Measurements from ENCODE around the gene MAPK10.
"Not testable (repeated sequence)": the region's sequence is repeated elsewhere in the genome, so short reads cannot be mapped to it uniquely, and the experiment has no call there.

Gene MAPK10

GRCh38 chr4:86174506-86174905 is 185.3 kb downstream of the MAPK10 start:
- DNase-seq, result no peak

DNA sequence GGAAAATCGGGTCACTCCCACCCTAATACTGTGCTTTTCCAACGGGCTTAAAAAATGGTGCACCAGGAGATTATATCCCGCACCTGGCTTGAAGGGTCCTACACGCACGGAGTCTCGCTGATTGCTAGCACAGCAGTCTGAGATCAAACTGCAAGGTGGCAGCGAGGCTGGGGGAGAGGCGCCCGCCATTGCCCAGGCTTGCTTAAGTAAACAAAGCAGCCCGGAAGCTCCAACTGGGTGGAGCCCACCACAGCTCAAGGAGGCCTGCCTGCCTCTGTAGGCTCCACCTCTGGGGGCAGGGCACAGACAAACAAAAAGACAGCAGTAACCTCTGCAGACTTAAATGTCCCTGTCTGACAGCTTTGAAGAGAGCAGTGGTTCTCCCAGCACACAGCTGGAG is 191.5 kb downstream of the MAPK10 start:
- not testable (repeated sequence) for DNase-seq

GRCh38 chr4:86160426-86160825 is 199.4 kb downstream of the MAPK10 start:
- no peak for DNase-seq

DNA sequence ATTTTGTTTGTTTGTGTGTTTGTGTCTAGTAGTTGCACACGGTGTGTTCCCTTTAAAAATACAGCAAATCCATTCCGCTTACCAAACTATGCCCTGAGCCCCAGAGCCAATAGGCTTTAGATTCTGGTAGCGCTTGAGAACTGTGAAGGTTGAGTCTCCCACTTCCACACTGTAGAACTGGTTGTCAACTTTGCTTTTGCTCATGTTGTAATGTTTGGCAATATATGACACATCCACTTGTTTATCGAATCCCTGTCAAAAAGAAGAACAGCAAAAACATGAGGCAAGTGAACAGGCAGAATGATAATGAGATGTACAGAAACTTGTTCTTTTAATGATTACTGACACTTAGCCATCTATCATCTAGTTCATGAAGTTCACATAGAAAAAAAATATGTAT is 200.6 kb downstream of the MAPK10 start:
- DNase-seq, result no peak

GRCh38 chr4:86156531-86156930 is 203.3 kb downstream of the MAPK10 start:
- no peak for DNase-seq

DNA sequence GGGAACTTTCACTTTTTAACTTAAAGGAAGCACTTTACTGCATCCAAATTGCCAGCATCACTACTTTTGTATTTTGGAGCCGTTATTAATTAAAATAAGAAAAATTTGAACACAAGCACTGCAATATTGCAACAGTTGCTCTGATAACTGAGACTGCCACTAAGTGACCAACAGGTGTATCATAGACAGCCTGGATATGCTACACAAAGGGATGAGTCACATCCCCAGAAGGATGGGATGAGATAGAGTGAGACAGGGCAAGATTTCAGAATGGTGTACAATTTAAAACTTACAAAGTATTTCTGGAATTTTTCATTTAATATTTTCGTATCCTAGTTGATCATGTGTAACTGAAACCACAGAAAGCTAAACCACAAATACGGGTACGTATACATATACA is 204.1 kb downstream of the MAPK10 start:
- no peak for DNase-seq

- DNase-seq, result no peak
Observed at GRCh38 chr4:86152454-86152853, 207.4 kb downstream of the MAPK10 start.

GRCh38 chr4:86151196-86151595 is 208.7 kb downstream of the MAPK10 start:
- DNase-seq, result no peak

- DNase-seq, result no peak
Observed at GRCh38 chr4:86141161-86141560, 218.7 kb downstream of the MAPK10 start.

- DNase-seq, result no peak
Observed at GRCh38 chr4:86132468-86132867, 227.4 kb downstream of the MAPK10 start.

DNA sequence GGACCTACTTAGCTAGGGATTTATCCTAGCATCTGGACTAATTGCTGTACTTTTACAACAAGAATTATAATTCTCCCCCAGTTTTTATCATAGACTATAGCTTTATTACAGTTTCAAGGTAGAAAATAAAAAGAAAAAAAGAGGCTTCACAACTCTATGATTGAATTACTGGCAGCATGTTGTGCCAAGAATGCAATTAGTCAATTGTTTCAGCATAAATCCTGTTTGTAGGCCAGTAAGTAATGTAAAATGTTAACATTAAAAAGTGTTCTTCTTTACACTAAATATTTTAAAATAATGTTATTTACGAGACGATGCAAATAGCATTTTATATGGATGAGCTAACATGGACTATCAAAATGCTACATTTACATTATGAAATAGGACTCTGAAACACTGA is 228.4 kb downstream of the MAPK10 start:
- DNase-seq, result no peak

DNA sequence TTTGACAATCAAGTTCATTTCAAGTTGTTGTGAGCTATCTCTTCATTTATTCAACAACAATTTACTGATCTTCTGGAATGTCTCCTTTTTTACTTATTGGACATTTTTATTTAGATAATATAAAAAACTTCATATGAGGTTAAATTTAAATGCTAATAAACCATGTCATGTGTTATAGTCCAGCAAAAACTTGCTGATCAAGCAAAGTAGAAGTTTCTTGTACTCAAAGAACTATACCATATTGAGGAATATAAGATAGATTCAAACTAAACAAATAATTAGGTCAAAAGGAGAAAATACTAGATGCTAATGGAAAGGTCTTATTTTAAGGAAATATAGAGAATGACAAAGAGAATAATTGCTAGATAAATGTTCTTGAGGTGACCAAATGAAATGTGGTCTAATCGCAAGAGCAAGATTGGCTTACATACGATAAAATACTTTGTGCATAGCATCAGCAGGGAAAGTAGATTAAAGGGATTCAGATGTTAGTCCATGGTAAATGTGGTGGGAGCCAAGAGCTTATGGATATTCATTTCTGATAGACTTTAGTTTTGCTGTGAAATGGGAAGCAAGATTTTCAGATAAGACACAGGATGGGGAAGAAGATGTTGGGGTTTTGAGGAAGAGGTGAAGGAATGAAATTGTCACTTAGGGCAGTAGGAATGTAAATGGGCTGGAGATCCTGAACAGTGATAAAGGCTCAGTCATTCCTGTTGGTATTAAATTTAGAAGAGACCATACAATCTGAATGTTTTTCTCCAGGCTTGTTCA is 229.5 kb downstream of the MAPK10 start:
- DNase-seq, result no peak

- DNase-seq, result no peak
Observed at GRCh38 chr4:86129546-86129945, 230.3 kb downstream of the MAPK10 start.

DNA sequence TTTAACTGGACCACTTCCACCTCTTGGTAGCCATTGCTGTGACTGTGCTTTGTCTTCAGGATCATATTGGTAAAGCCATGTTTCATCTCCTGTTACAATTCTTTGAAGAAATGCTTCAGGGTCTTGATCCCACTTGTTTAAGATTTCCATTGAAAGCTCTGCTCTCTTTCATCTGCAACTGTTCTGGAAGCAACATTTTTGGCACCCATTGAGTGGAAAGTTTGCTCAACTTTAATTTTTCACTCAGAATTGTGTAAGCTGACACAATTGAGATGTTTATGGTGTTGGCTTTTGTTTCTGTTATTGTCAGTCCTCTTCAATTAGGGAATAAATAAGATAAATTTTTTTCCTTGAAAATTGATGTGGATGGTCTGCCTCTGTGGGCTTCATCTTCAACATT is 237.4 kb downstream of the MAPK10 start:
- DNase-seq, result no peak

GRCh38 chr4:86118711-86119110 is 241.1 kb downstream of the MAPK10 start:
- no peak for DNase-seq

GRCh38 chr4:86117705-86118302 is 242.0 kb downstream of the MAPK10 start:
- no peak for DNase-seq

- no peak for DNase-seq
Observed at GRCh38 chr4:86114563-86114962, 245.3 kb downstream of the MAPK10 start.

DNA sequence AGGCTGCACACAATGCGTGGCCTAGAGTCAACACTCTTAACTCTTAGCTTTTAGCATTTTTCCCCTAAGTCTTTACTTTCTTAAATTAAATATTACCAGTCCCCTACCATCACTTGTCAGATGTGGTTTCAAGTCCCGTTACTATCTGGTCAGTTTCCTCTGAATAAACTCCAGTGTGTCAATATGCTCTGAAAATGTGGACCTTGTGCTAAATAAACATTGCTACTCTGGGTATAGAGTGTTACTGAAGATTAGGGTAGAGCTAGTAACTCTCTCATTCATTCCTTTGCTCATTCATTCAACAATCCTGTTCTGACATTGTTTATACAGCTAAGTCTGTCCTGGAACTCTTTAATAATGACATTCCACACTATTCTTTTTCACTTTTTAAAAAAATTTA is 251.0 kb downstream of the MAPK10 start:
- DNase-seq, result no peak

- DNase-seq, result no peak
Observed at GRCh38 chr4:86108137-86108536, 251.7 kb downstream of the MAPK10 start.

- DNase-seq, result no peak
Observed at GRCh38 chr4:86107112-86107511, 252.7 kb downstream of the MAPK10 start.

GRCh38 chr4:86106475-86106874 is 253.4 kb downstream of the MAPK10 start:
- DNase-seq, result peak; percentile 24

- no peak for DNase-seq
Observed at GRCh38 chr4:86101841-86102240, 258.0 kb downstream of the MAPK10 start.

GRCh38 chr4:86101410-86101809 is 258.4 kb downstream of the MAPK10 start:
- no peak for DNase-seq

DNA sequence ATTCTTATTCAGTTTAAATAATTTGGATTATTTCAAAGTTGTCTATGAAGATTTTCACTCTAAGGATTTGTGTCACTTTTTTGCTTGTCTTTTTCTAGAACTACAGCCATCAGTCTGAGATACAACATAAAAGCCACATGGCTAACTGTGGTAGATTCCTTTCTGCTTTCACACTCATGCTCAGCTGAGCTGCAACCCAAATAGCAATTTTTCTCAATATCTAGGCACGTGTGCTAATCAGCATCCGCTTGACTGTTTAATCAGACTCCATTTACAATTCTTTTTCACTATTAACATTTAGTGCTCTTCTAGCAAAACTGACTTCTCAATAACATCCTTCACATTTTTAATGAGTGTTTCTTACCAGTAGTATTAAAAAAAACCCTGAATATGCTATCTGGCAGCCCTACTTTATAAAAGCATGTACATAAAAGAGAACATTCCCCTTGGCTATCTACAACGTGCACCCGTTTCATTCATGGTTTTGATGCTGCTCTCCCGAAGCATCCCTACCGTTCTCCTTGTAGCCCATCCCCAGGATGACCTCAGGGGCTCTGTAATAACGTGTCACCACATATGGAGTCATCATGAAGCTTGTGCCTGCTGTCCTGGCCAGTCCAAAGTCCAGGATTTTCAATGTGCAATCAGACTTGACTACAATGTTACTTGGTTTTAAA is 259.2 kb downstream of the MAPK10 start:
- DNase-seq, result no peak

All from NCI-H2029 treated with DMSO at 0.1 percent for 48 hours (cell line).